ENCODE results near the gene GNG8. TPM values are rescaled to one million over a fixed set of nuclear protein-coding genes. Genes with fewer than 3 reads are reported as not detected.
A peak's percentile ranks its signal among the peaks of the same experiment; 100 is the strongest.

The GNG8 gene
- total RNA-seq, 1 donor from 2014 or later = 13.3 TPM

GRCh38 chr19:46620267-46620666 is 15.7 kb downstream of the GNG8 start:
- DNase-seq = no peak
- Mint-ChIP-seq H3K27ac (peak overlapping the region; percentile 98), H3K9me3 (no peaks in the 10 kb centered on the region), H3K4me3 (peak overlapping the region; percentile 95), H3K27me3 (no peaks in the 10 kb centered on the region), H3K4me1 (peaks cover 60% of the 10 kb centered on the region), H3K36me3 (ENCODE audit: low read depth) (peaks cover 65% of the 10 kb centered on the region)
- intact Hi-C loops (cut with micrococcal nuclease) = loop anchor here (1.0 kb wide), 1 partner anchor 8 kb away; no protein-coding TSS in a partner anchor

GRCh38 chr19:46618670-46619231 is 17.3 kb downstream of the GNG8 start:
- Mint-ChIP-seq H3K27ac (peak overlapping the region; percentile 98), H3K27me3 (no peaks in the 10 kb centered on the region), H3K4me3 (peak overlapping the region; percentile 95), H3K9me3 (no peaks in the 10 kb centered on the region), H3K4me1 (peaks cover 58% of the 10 kb centered on the region), H3K36me3 (ENCODE audit: low read depth) (peaks cover 54% of the 10 kb centered on the region)
- DNase-seq = peak; percentile 84
- intact Hi-C loops (cut with micrococcal nuclease) = no loop called here

GRCh38 chr19:46617601-46618000 is 18.4 kb downstream of the GNG8 start:
- no peaks in the 10 kb centered on the region for H3K27me3 Mint-ChIP-seq
- H3K9me3 Mint-ChIP-seq = no peaks in the 10 kb centered on the region
- H3K4me1 Mint-ChIP-seq = peaks cover 59% of the 10 kb centered on the region
- peak overlapping the region; percentile 98 for H3K27ac Mint-ChIP-seq
- DNase-seq = peak; percentile 77
- peak overlapping the region; percentile 81 for H3K4me3 Mint-ChIP-seq
- H3K36me3 Mint-ChIP-seq (ENCODE audit: low read depth) = peaks cover 49% of the 10 kb centered on the region
- intact Hi-C loops (cut with micrococcal nuclease) = loop anchor here (2.0 kb wide), 2 partner anchors 15 to 169 kb away; no protein-coding TSS in a partner anchor

- no peaks in the 10 kb centered on the region for H3K9me3 Mint-ChIP-seq
- peaks cover 41% of the 10 kb centered on the region for H3K36me3 Mint-ChIP-seq (ENCODE audit: low read depth)
- no peaks in the 10 kb centered on the region for H3K27me3 Mint-ChIP-seq
- intact Hi-C loops (cut with micrococcal nuclease) = loop anchor here (2.0 kb wide), 2 partner anchors 14 to 170 kb away; no protein-coding TSS in a partner anchor
- H3K27ac Mint-ChIP-seq = peak overlapping the region; percentile 98
- peak overlapping the region; percentile 81 for H3K4me3 Mint-ChIP-seq
- peak; percentile 86 for DNase-seq
- peaks cover 59% of the 10 kb centered on the region for H3K4me1 Mint-ChIP-seq
These were observed 19.2 kb downstream of the GNG8 start for GRCh38 chr19:46616631-46617322.

GRCh38 chr19:46615966-46616365 is 20.0 kb downstream of the GNG8 start:
- H3K4me1 Mint-ChIP-seq = peaks cover 62% of the 10 kb centered on the region
- H3K36me3 Mint-ChIP-seq (ENCODE audit: low read depth) = peaks cover 40% of the 10 kb centered on the region
- DNase-seq = no peak
- no peaks in the 10 kb centered on the region for H3K9me3 Mint-ChIP-seq
- peak overlapping the region; percentile 54 for H3K4me3 Mint-ChIP-seq
- intact Hi-C loops (cut with micrococcal nuclease) = loop anchor here (2.0 kb wide), 2 partner anchors 13 to 171 kb away; no protein-coding TSS in a partner anchor
- H3K27ac Mint-ChIP-seq = peak overlapping the region; percentile 98
- H3K27me3 Mint-ChIP-seq = no peaks in the 10 kb centered on the region

GRCh38 chr19:46614114-46614722 is 21.8 kb downstream of the GNG8 start:
- DNase-seq = peak; percentile 95
- peak overlapping the region; percentile 71 for H3K27ac Mint-ChIP-seq
- no peaks in the 10 kb centered on the region for H3K9me3 Mint-ChIP-seq
- H3K36me3 Mint-ChIP-seq (ENCODE audit: low read depth) = peaks cover 39% of the 10 kb centered on the region
- peak overlapping the region; percentile 53 for H3K4me3 Mint-ChIP-seq
- no peaks in the 10 kb centered on the region for H3K27me3 Mint-ChIP-seq
- H3K4me1 Mint-ChIP-seq = peaks cover 58% of the 10 kb centered on the region
- intact Hi-C loops (cut with micrococcal nuclease) = loop anchor here (1.0 to 5.0 kb wide), 2 partner anchors 48 to 103 kb away; partner anchors contain the start of gene PRKD2

- H3K36me3 Mint-ChIP-seq (ENCODE audit: low read depth) = peaks cover 39% of the 10 kb centered on the region
- intact Hi-C loops (cut with micrococcal nuclease) = loop anchor here (5.0 kb wide), 1 partner anchor 104 kb away; the partner anchor contains the start of gene PRKD2
- H3K9me3 Mint-ChIP-seq = no peaks in the 10 kb centered on the region
- DNase-seq = no peak
- no peak overlapping the region for H3K4me3 Mint-ChIP-seq
- no peaks in the 10 kb centered on the region for H3K27me3 Mint-ChIP-seq
- peaks cover 53% of the 10 kb centered on the region for H3K4me1 Mint-ChIP-seq
- H3K27ac Mint-ChIP-seq = peak overlapping the region; percentile 71
These were observed 22.5 kb downstream of the GNG8 start for GRCh38 chr19:46613525-46613924.

- intact Hi-C loops (cut with micrococcal nuclease) = loop anchor here (1.0 to 5.0 kb wide), 3 partner anchors 8 to 106 kb away; partner anchors contain the start of gene PRKD2
These were observed 24.2 kb downstream of the GNG8 start for GRCh38 chr19:46611776-46612175.

GRCh38 chr19:46610851-46611770 is 24.9 kb downstream of the GNG8 start:
- Mint-ChIP-seq H3K27ac (peak overlapping the region; percentile 89), H3K4me1 (peaks cover 48% of the 10 kb centered on the region), H3K27me3 (no peaks in the 10 kb centered on the region), H3K4me3 (peak overlapping the region; percentile 66), H3K36me3 (ENCODE audit: low read depth) (peaks cover 53% of the 10 kb centered on the region), H3K9me3 (no peaks in the 10 kb centered on the region)
- intact Hi-C loops (cut with micrococcal nuclease) = loop anchor here (1.0 to 5.0 kb wide), 2 partner anchors 8 to 106 kb away; partner anchors contain the start of gene PRKD2
- peak; percentile 87 for DNase-seq

More at GRCh38 chr19:46611776-46612175, 24.2 kb downstream of the GNG8 start:
- Mint-ChIP-seq H3K4me1 (peaks cover 48% of the 10 kb centered on the region), H3K27me3 (no peaks in the 10 kb centered on the region), H3K9me3 (no peaks in the 10 kb centered on the region), H3K36me3 (ENCODE audit: low read depth) (peaks cover 51% of the 10 kb centered on the region), H3K4me3 (peak overlapping the region; percentile 66), H3K27ac (peak overlapping the region; percentile 89)
- peak; percentile 73 for DNase-seq

GRCh38 chr19:46610413-46610775 is 25.6 kb downstream of the GNG8 start:
- Mint-ChIP-seq H3K4me3 (peak overlapping the region; percentile 66), H3K27me3 (no peaks in the 10 kb centered on the region), H3K27ac (peak overlapping the region; percentile 89), H3K9me3 (no peaks in the 10 kb centered on the region), H3K4me1 (peaks cover 44% of the 10 kb centered on the region), H3K36me3 (ENCODE audit: low read depth) (peaks cover 57% of the 10 kb centered on the region)
- no peak for DNase-seq
- intact Hi-C loops (cut with micrococcal nuclease) = loop anchor here (5.0 kb wide), 1 partner anchor 107 kb away; the partner anchor contains the start of gene PRKD2

GRCh38 chr19:46609511-46610412 is 26.2 kb downstream of the GNG8 start:
- H3K27me3 Mint-ChIP-seq = no peaks in the 10 kb centered on the region
- intact Hi-C loops (cut with micrococcal nuclease) = loop anchor here (5.0 kb wide), 1 partner anchor 108 kb away; the partner anchor contains the start of gene PRKD2
- no peaks in the 10 kb centered on the region for H3K9me3 Mint-ChIP-seq
- H3K4me3 Mint-ChIP-seq = no peak overlapping the region
- DNase-seq = no peak
- peaks cover 44% of the 10 kb centered on the region for H3K4me1 Mint-ChIP-seq
- H3K27ac Mint-ChIP-seq = no peak overlapping the region
- H3K36me3 Mint-ChIP-seq (ENCODE audit: low read depth) = peaks cover 57% of the 10 kb centered on the region

- Mint-ChIP-seq H3K27me3 (no peaks in the 10 kb centered on the region), H3K36me3 (ENCODE audit: low read depth) (peaks cover 55% of the 10 kb centered on the region), H3K27ac (no peak overlapping the region), H3K4me3 (no peak overlapping the region), H3K4me1 (peaks cover 37% of the 10 kb centered on the region), H3K9me3 (no peaks in the 10 kb centered on the region)
- intact Hi-C loops (cut with micrococcal nuclease) = no loop called here
- no peak for DNase-seq
These were observed 27.2 kb downstream of the GNG8 start for GRCh38 chr19:46608581-46609345.

Measured in activated CD4-positive, alpha-beta T cell treated with anti-CD3 and anti-CD28 coated beads, Interleukin-2, amount 10 ng/mL, durations not matched to agents 24 days and 14 days (primary cell).